Esophagus squamous epithelium (tissue), 5 donors: Measurements from ENCODE around the gene EML1. TPM values are rescaled to one million over a fixed set of nuclear protein-coding genes. Genes with fewer than 3 reads are reported as not detected.

ENCODE experiments used
- DNase-seq: peaks from one replicate; lab custom pipeline; 2025; lab: John Stamatoyannopoulos, UW
- H3K27ac ChIP-seq, 4 donors: fragments of 200-600 bp; sonication (generic); one replicate each; pipeline ENCODE4 v1.5.1; 2016 to 2019; ENCODE audit warnings: mild to moderate bottlenecking in 1 of 4
- H3K27me3 ChIP-seq, 4 donors: fragments of 200-600 bp; sonication (generic); 1 replicate in 3 of 4; 2 replicates in 1 of 4; pipeline versions ENCODE4 v1.5.1 to v1.6.0; 2017 to 2021; ENCODE audit warnings: antibody characterized with exemption in 1 of 4
- H3K36me3 ChIP-seq, 3 donors: fragments of 200-600 bp; sonication (generic); one replicate each; pipeline ENCODE4 v1.5.1; 2016 to 2019
- H3K4me1 ChIP-seq, 3 donors: fragments of 200-600 bp; sonication (generic); one replicate each; pipeline ENCODE4 v1.5.1; 2017 to 2019
- H3K4me3 ChIP-seq, 4 donors: fragments of 200-600 bp; sonication (generic); 1 replicate in 3 of 4; 2 replicates in 1 of 4; pipeline ENCODE4 v1.5.1; 2016 to 2019; ENCODE audit warnings: mild to moderate bottlenecking in 2 of 4, moderate library complexity in 1 of 4
- H3K9me3 ChIP-seq, 3 donors: fragments of 200-600 bp; sonication (generic); one replicate each; pipeline ENCODE4 v1.5.1; 2016 to 2019
- POLR2A ChIP-seq, 4 donors: fragments of 450-650 bp; IDR thresholded peaks; one replicate each; pipeline ENCODE4 v1.6.1; 2017; ENCODE audit warnings: antibody characterized with exemption in 4 of 4, mild to moderate bottlenecking in 4 of 4, moderate library complexity in 3 of 4
- WGBS, 2 donors: methylation state at CpG; one replicate each; pipeline ENCODE4 v1.1.5; 2018; 5-methylcytosine and 5-hydroxymethylcytosine counted together
- intact Hi-C: fragments of 100-400 bp; cut with DNase I; formaldehyde crosslinking; loops from one replicate; pipeline ENCODE4 v1.15.0; 2022
- total RNA-seq, 4 donors: library from RNA; depleted of rRNA; stranded (reverse); fragments of >200 nt; gene quantifications; one replicate each; pipeline ENCODE4 v1.1.0, GENCODE V29; 2016
- TF ChIP-seq, protein P1 (sequence below), 6 experiments: fragments of 450-650 bp in 4 of 6; fragments of 200-600 bp in 2 of 6; sonication (generic) in 2 of 6; IDR thresholded peaks; one replicate each; pipeline ENCODE4 v1.5.1; 2016 to 2019; ENCODE audit warnings: antibody characterized with exemption in 6 of 6, mild to moderate bottlenecking in 4 of 6, moderate library complexity in 4 of 6
- donor health status: DM: yes; HTN: yes; CAD: no.

EML1 gene
- total RNA-seq, 4 donors from 2014 or later = 3.0 to 22.9 (median 9.4) TPM

- intact Hi-C loops = no loop called here
- no peak overlapping the region for H3K4me3 ChIP-seq
- H3K27me3 ChIP-seq = peaks cover 0 to 5% (median 0%) of the 10 kb centered on the region in 4 donors
- TF ChIP-seq, protein P1, sequence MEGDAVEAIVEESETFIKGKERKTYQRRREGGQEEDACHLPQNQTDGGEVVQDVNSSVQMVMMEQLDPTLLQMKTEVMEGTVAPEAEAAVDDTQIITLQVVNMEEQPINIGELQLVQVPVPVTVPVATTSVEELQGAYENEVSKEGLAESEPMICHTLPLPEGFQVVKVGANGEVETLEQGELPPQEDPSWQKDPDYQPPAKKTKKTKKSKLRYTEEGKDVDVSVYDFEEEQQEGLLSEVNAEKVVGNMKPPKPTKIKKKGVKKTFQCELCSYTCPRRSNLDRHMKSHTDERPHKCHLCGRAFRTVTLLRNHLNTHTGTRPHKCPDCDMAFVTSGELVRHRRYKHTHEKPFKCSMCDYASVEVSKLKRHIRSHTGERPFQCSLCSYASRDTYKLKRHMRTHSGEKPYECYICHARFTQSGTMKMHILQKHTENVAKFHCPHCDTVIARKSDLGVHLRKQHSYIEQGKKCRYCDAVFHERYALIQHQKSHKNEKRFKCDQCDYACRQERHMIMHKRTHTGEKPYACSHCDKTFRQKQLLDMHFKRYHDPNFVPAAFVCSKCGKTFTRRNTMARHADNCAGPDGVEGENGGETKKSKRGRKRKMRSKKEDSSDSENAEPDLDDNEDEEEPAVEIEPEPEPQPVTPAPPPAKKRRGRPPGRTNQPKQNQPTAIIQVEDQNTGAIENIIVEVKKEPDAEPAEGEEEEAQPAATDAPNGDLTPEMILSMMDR (IDR thresholded peaks at IDR 0.05) = no peak
- TF ChIP-seq POLR2A (IDR thresholded peaks at IDR 0.05) = no peak
- no peaks in the 10 kb centered on the region for H3K36me3 ChIP-seq
- 77 to 80% methylated on average over 14 of the region's 14 CpGs for WGBS, 2 donors
- no peak overlapping the region for H3K27ac ChIP-seq
- peaks cover 0 to 17% (median 0%) of the 10 kb centered on the region in 3 donors for H3K4me1 ChIP-seq
- H3K9me3 ChIP-seq = no peaks in the 10 kb centered on the region
- DNase-seq = no peak
Measured at GRCh38 chr14:99803106-99803775, 10.0 kb downstream of the EML1 start.

DNA sequence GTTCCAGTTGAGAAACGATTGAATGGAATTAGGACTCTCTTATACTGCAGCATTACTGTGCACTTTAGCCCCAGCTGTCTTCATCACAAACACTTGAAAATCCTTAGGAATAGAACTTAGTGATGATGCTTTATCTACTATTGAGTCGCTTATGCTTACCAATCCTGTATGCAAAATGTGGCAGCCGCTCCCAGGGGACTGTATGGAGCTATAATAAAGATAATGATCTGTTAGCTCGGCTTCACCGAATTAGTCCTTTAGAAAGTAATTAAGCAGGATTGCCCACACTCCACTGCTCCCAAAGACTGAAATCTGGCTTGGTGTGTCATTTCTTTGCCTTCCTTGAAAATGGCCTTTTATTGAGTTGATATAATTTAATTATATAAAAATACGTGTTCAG, 10.6 kb downstream of the EML1 start:
- TF ChIP-seq, protein P1 (IDR thresholded peaks at IDR 0.05) = no peak
- no peak for TF ChIP-seq POLR2A (IDR thresholded peaks at IDR 0.05)
- intact Hi-C loops = no loop called here
- H3K9me3 ChIP-seq = no peaks in the 10 kb centered on the region

DNA sequence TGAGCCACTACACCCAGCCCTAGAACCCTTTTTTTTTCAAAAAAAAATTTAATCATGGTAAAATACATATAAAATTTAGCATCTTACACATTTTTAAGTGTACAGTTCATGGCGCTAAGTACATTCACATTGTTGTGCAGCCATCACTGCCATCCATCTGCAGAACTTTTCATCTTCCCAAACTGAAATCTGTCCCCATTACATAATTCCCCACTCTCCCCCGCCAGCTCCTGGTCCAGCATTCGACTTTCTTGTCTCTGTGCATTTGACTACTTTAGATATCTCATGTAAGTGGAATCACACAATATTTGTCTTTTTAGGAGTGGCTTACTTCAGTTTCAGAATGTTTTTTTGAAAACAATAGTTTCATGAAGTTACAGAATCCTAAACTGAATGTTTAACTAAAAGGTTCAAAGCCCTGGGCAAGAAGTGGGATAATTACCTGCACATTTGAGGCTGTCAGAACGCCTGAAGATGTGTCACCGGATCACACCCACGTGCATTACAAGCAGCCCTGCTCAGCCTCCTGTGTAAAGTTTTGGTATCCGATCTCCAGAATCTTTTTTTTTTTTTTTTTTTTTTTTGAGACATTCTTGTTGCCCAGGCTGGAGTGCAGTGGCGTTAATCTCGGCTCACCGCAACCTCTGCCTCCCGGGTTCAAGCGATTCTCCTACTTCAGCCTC, 12.7 kb downstream of the EML1 start:
- Histone ChIP-seq H3K9me3 (no peaks in the 10 kb centered on the region), H3K4me3 (no peak overlapping the region), H3K36me3 (no peaks in the 10 kb centered on the region), H3K4me1 (peaks cover 0 to 44% (median 8%) of the 10 kb centered on the region in 3 donors), H3K27ac (no peak overlapping the region), H3K27me3 (peaks cover 0 to 5% (median 0%) of the 10 kb centered on the region in 4 donors)
- no peak for DNase-seq
- TF ChIP-seq, protein P1 (IDR thresholded peaks at IDR 0.05) = no peak
- intact Hi-C loops = no loop called here
- WGBS, 2 donors = 67 to 72% methylated on average over 10 to 12 of the region's 12 CpGs

More for the DNA sequence above, 10.6 kb downstream of the EML1 start:
- H3K4me1 ChIP-seq = peaks cover 0 to 23% (median 0%) of the 10 kb centered on the region in 3 donors
- H3K27me3 ChIP-seq = peaks cover 0 to 5% (median 0%) of the 10 kb centered on the region in 4 donors
- no peak overlapping the region for H3K4me3 ChIP-seq
- no peak overlapping the region for H3K27ac ChIP-seq
- H3K36me3 ChIP-seq = no peaks in the 10 kb centered on the region
- no peak for DNase-seq
- 81 to 84% methylated on average over 6 of the region's 6 CpGs for WGBS, 2 donors

- WGBS, 2 donors = 36 to 45% methylated on average over 9 to 10 of the region's 10 CpGs
- Histone ChIP-seq H3K4me3 (no peak overlapping the region), H3K9me3 (no peaks in the 10 kb centered on the region), H3K27me3 (peaks cover 0 to 5% (median 0%) of the 10 kb centered on the region in 4 donors), H3K36me3 (no peaks in the 10 kb centered on the region), H3K27ac (no peak overlapping the region), H3K4me1 (peaks cover 0 to 48% (median 8%) of the 10 kb centered on the region in 3 donors)
- intact Hi-C loops = no loop called here
- no peak for TF ChIP-seq POLR2A (IDR thresholded peaks at IDR 0.05)
- TF ChIP-seq, protein P1 (IDR thresholded peaks at IDR 0.05) = no peak
- no peak for DNase-seq
Measured at GRCh38 chr14:99806836-99807235, 13.6 kb downstream of the EML1 start.
